HG03378 (cell line): ENCODE results near the gene ARHGAP26.
"Not testable (repeated sequence)": the region's sequence is repeated elsewhere in the genome, so short reads cannot be mapped to it uniquely, and the experiment has no call there.

ENCODE experiments used
- ATAC-seq: cut with Tn5 transposase; IDR thresholded peaks from one replicate; pipeline ENCODE4 v1.9.1; 2021; ENCODE audit warnings: mild to moderate bottlenecking, moderate library complexity; ENCODE audit not compliant: unreplicated experiment

ARHGAP26 gene

GRCh38 chr5:143073766-143074165 lies 303.6 kb downstream of the ARHGAP26 start:
- no peak for ATAC-seq

GRCh38 chr5:143074414-143074996 lies 304.3 kb downstream of the ARHGAP26 start:
- ATAC-seq, result no peak

- no peak for ATAC-seq
These were observed 306.2 kb downstream of the ARHGAP26 start for GRCh38 chr5:143076377-143076776.

GRCh38 chr5:143077453-143078103 lies 307.4 kb downstream of the ARHGAP26 start:
- ATAC-seq, result no peak

GRCh38 chr5:143078313-143078712 lies 308.1 kb downstream of the ARHGAP26 start:
- no peak for ATAC-seq

GRCh38 chr5:143078971-143079370 lies 308.8 kb downstream of the ARHGAP26 start:
- no peak for ATAC-seq

- ATAC-seq, result no peak
These were observed 310.2 kb downstream of the ARHGAP26 start for GRCh38 chr5:143080407-143080806.

GRCh38 chr5:143080982-143081381 lies 310.8 kb downstream of the ARHGAP26 start:
- ATAC-seq, result no peak

GRCh38 chr5:143083006-143083405 lies 312.8 kb downstream of the ARHGAP26 start:
- ATAC-seq, result no peak

GRCh38 chr5:143084407-143084806 lies 314.2 kb downstream of the ARHGAP26 start:
- no peak for ATAC-seq

- no peak for ATAC-seq
These were observed 315.2 kb downstream of the ARHGAP26 start for GRCh38 chr5:143085319-143085917.

GRCh38 chr5:143086546-143086907 lies 316.4 kb downstream of the ARHGAP26 start:
- ATAC-seq, result no peak

GRCh38 chr5:143086908-143087637 lies 316.9 kb downstream of the ARHGAP26 start:
- ATAC-seq, result no peak

GRCh38 chr5:143088702-143089101 lies 318.5 kb downstream of the ARHGAP26 start:
- ATAC-seq, result not testable (repeated sequence)

- ATAC-seq, result not testable (repeated sequence)
These were observed 319.9 kb downstream of the ARHGAP26 start for GRCh38 chr5:143090044-143090443.

- not testable (repeated sequence) for ATAC-seq
These were observed 322.7 kb downstream of the ARHGAP26 start for GRCh38 chr5:143092711-143093451.

- no peak for ATAC-seq
These were observed 323.4 kb downstream of the ARHGAP26 start for GRCh38 chr5:143093452-143094086.

- ATAC-seq, result no peak
These were observed 323.9 kb downstream of the ARHGAP26 start for GRCh38 chr5:143094087-143094521.

- not testable (repeated sequence) for ATAC-seq
These were observed 324.4 kb downstream of the ARHGAP26 start for GRCh38 chr5:143094608-143095007.

- peak; percentile 87 for ATAC-seq
These were observed 330.9 kb downstream of the ARHGAP26 start for GRCh38 chr5:143101121-143101520.
